ENCODE measurements around the gene DAPP1.
"Not testable (repeated sequence)": the region's sequence is repeated elsewhere in the genome, so short reads cannot be mapped to it uniquely, and the experiment has no call there.

DAPP1 gene, protein sequence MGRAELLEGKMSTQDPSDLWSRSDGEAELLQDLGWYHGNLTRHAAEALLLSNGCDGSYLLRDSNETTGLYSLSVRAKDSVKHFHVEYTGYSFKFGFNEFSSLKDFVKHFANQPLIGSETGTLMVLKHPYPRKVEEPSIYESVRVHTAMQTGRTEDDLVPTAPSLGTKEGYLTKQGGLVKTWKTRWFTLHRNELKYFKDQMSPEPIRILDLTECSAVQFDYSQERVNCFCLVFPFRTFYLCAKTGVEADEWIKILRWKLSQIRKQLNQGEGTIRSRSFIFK

GRCh38 chr4:99816545-99817308 is at the start of gene DAPP1:
DAPP1 (plus strand) TSS chr4:99816827; CDS start chr4:99816914, 87 bp downstream.
- DNase-seq, result no peak

DNA sequence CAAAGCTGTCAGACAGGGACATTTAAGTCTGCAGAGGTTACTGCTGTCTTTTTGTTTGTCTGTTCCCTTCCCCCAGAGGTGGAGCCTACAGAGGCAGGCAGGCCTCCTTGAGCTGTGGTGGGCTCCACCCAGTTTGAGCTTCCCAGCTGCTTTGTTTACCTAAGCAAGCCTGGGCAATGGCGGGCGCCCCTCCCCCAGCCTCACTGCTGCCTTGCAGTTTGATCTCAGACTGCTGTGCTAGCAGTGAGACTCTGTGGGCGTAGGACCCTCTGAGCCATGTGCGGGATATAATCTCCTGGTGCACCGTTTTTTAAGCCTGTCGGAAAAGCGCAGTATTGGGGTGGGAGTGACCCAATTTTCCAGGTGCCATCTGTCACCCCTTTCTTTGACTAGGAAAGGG is 45.8 kb upstream of the DAPP1 start:
- DNase-seq, result not testable (repeated sequence)

DNA sequence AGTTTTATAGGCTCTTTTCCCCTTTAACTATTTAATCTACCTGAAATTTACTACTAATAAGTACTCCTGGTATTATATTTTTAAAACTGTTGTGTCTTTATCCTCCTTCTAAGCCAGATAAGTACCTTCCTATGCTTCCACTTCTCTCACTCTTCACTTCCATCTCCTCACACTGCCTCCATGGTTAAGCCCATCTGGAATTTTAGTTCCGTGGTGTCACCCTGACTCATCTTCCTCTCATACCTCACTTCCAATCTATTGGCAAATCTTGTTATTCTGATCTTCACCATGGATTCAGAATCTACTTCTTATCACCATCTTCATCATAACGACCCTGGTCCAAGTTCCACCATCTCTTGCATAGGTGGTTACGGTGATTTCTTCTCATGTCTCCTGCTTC is 32.7 kb upstream of the DAPP1 start:
- DNase-seq, result no peak

GRCh38 chr4:99784842-99785241 is 31.8 kb upstream of the DAPP1 start:
- no peak for DNase-seq

DNA sequence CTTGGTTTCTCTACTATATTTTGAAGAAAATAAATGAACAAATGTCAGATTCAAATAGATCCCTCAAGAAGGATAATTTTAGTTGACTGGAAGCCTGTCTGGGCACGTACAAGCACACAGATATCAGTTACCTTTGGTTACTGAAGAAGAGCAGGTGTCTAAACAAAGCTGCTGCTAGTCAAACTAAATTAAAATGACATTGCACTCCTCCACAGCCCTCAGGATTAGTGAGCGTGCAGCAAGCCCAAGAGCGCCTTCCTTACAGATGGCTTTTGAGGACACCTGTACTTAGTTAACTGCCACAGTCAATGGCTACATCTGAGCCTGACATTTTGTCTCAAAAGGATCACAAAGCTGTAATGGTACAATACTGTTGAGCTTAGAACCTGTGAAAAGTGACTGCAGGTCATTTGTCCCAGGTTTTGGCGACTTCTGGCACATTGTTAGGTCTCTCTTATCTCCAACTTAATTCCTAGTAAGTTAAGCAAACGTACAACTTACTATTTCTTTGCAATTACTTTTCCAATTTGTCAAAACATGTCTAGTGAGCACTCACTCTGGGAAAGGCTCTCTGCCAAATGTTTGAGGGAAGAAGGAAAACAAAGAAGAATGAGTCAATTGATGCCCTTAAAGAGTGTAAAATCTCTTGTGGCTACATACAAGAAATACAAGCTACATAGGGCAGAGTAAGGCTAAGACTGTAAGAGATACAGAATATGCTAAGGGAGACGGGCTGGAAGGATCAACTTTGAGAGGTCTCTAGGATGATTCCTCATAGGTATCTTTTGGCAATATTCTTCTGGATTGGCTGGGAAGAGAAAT is 25.6 kb upstream of the DAPP1 start:
- DNase-seq, result no peak

DNA sequence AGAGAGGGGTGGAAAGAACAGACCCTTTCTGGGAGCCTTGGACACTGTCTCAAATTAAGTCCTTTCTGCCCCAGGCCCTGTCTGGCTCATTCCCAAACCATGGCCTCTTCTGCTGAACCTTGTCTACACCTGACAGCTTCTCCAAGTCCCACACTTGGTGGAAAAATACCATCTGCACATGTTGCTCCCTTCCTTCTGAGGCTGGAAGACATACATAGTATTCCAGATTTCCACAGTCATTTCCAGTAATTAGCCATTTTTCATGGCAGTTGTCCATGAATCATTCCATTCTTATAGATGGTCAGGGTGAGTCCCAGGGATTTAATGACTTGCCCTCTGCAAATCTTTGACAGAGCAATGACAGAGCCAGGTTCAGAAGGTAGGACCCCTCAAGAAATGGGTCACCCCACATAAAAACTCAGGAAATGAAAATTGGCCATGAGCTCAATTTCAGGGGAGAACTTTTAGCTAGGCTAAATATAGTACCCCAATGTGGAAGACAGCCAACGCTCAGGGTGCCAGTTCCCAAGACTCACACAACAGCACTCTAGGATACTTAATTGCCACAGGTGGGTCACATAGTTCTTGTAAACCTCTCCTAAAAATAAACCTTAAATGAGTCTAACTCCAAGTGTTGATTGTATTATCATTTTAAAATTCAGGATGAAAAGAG is 16.2 kb upstream of the DAPP1 start:
- no peak for DNase-seq

- no peak for DNase-seq
Observed at GRCh38 chr4:99801005-99801699, 15.5 kb upstream of the DAPP1 start.

GRCh38 chr4:99803566-99804101 is 13.0 kb upstream of the DAPP1 start:
- peak; percentile 17 for DNase-seq

DNA sequence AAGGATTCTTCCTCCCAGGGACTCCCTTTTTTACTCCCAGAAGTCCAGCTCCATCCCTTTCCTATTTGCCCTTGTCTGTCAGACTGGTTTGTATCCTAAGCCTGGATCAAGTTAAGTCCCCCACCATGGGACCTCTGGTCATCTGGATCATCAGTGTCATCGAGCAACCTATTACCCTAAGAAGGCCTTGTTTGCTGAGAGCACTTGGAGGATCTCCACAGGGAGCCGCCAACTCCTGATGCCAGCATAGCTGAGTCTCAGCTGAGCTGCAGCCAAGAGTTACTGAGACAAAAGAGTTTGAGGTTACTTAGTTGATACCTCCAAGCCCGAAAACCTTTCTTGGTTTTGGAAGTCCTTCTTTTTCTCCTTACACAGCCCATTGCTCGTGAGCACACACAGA is 10.1 kb upstream of the DAPP1 start:
- no peak for DNase-seq

DNA sequence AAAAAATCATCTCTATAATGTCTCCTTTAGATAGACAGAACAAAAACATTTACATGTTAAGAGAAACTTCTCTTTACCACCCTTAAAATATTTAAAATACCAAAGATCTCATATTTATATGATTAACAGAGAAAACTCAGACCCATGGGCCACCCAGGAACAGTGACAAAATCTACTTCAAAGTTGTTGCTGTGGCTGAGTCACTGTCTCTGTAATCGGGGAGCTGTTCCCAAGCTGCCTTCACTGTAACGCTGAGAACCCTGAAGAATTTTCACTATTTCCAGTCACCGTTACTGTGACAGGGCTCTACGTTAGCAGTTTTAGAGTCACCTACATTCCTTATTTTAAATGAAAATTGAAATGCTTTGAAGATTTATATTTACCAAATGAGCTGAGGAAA is 9.0 kb upstream of the DAPP1 start:
- DNase-seq, result no peak

- peak; percentile 53 for DNase-seq
Observed at GRCh38 chr4:99808260-99808857, 8.3 kb upstream of the DAPP1 start.

GRCh38 chr4:99809326-99809725 is 7.3 kb upstream of the DAPP1 start:
- no peak for DNase-seq

- no peak for DNase-seq
Observed at GRCh38 chr4:99810536-99810935, 6.1 kb upstream of the DAPP1 start.

DNA sequence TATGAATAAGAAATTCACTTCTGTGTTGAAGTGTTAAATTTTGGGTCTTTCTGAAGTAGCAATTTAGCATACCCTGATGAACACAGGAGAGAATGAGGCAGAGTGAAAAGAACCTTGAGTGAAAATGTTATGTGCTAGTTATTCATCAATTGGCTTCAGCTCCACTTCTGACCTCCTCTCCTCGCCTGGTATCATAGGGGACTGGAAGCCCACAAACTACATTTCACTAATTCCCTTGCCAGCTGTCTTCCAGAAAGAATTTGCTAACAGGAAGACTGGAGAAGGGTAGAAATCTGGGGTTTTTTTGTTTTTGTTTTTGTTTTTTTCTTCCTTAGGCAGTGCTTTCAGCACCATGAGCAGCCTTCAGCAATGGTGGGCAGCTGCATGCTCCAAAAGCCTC is 5.5 kb upstream of the DAPP1 start:
- no peak for DNase-seq

DNA sequence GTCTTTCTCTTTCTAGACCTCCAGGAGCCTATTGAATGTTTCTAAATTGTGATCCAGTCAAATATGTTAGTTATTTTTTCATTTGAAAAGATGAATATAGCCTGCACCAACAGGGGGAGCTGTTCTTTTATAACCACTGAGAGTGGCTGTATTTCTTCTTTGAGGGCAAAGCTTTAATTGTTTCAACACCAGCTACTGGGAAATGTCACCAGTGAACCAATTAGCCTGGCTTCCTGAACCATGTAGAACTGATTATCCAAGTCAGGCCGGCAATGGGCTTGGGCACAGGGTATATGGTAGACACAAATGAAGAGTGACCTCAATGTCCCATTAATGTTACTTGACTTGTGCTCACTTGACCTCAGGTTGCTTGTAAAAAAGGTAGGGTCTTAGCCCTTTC is 4.8 kb upstream of the DAPP1 start:
- DNase-seq, result no peak

DNA sequence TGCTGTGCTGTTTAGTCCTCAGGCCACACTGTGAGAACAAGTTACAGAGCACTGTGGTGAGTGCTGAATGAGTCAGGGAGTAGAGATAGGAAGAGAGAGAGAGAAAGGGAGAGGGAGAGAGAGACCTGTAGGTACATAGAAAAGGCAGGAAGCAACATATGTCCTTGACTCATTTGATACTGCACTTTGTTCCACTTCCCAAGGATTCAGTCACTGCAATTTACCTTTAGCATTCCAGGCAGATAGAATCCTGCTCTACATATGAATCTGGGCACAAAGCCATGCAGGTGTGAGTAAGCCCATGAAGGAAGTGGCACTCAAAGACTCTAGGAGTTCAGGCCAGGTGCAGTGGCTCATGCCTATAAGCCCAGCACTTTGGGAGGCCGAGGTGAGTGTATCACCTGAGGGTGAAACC is 1.0 kb upstream of the DAPP1 start:
- DNase-seq, result no peak

DNA sequence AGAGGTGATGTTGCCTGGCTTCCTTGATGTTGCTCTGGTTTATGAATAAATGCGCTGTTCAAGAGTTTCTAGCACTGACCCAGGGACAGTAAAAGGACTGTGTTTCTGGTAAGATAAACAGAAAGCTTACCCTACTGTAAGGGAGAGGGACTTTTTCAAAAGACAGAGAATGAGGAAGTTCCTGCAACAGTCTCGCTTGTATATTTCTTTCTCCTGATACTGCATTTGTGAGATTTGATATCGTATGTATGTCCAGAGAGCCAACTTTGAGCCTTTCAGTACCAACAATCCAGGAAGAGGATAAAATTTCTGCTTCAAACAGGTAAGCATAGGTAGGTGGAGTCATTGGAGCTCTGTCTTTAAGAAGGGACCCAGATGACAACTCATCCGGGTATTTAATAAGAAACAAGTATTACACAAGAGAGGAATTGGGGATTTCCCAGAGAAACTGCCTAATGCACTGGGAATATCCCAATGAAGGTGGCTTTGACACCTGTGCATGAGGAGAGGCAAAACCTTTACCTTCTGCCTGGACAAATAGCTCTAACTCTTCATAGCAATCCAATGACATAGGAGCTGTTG is 773 bp downstream of the DAPP1 start:
- DNase-seq, result no peak

GRCh38 chr4:99818661-99819060 is 2.0 kb downstream of the DAPP1 start:
- no peak for DNase-seq

GRCh38 chr4:99821918-99822503 is 5.4 kb downstream of the DAPP1 start:
- DNase-seq, result no peak

DNA sequence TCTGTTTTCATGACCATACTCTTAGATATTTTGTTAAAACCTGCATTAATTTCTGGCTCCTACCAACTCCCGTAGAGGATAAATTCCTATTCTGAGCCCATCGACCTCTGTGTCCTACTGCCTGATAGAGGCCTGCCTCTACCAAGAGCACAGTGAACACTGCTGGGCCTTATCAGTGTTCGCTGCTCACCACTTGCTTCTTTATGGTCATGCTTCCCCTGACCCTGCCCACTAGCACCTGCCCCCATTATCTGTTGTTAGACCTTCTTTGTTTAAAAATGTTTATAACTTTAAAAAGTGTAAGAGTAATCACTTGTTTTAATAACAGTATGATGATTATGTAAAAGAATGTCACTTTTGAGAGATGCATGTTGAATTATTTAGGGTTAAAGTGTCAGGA is 6.1 kb downstream of the DAPP1 start:
- no peak for DNase-seq

DNA sequence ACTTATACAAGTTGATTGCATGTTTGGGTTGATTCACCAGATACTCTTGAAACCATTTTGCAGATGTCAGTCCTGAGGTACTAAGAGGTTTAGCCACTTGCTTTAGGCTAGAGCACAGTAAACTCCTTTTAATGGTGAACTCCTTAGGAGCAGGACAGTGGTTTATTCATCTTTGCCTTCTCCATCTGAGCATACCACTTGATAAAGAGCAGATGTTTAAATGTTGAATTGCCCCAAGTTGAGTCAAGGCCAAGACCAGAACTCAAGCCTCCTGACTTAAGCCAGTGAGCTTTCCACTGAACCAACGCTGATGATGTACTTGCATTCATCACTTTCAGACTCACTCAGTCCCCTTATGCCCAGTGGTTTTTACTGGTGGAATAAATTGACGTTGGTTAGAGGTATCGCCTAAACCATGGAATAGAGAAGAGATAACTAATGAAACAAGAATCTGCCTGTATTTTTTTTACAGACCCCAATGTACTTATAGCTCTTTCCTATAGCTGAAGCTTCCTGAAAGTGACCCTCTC is 7.5 kb downstream of the DAPP1 start:
- no peak for DNase-seq
